LNCaP clone FGC (cell line): ENCODE measurements around the gene TMEM33.
"Not testable (repeated sequence)": the region's sequence is repeated elsewhere in the genome, so short reads cannot be mapped to it uniquely, and the experiment has no call there.

Experiments used
- DNase-seq: peaks from one replicate; pipeline ENCODE4 v3.0.0-alpha.2; 2011; ENCODE audit warnings: low read depth
- H3K4me3 ChIP-seq: 2 replicates; pipeline ENCODE4 v1.5.1; 2011; ENCODE audit warnings: mild to moderate bottlenecking, low read depth, low read length, control low read depth
- CTCF ChIP-seq: IDR thresholded peaks from 2 replicates; pipeline ENCODE4 v1.5.1; 2012; ENCODE audit warnings: mild to moderate bottlenecking; ENCODE audit not compliant: control insufficient read depth, insufficient read depth; ENCODE audit errors: extremely low read depth

The TMEM33 gene

GRCh38 chr4:41890085-41890484, 45.1 kb upstream of the TMEM33 start:
- no peak overlapping the region for H3K4me3 ChIP-seq
- TF ChIP-seq CTCF = no peak
- DNase-seq = no peak

GRCh38 chr4:41896648-41897047, 38.6 kb upstream of the TMEM33 start:
- DNase-seq = no peak
- no peak for TF ChIP-seq CTCF

GRCh38 chr4:41897698-41898097, 37.5 kb upstream of the TMEM33 start:
- no peak for DNase-seq
- no peak overlapping the region for H3K4me3 ChIP-seq
- TF ChIP-seq CTCF = no peak

More at GRCh38 chr4:41896648-41897047, 38.6 kb upstream of the TMEM33 start:
- H3K4me3 ChIP-seq = no peak overlapping the region

GRCh38 chr4:41909136-41909535, 26.1 kb upstream of the TMEM33 start:
- H3K4me3 ChIP-seq, DNase-seq: not testable (repeated sequence)

GRCh38 chr4:41912546-41912945, 22.7 kb upstream of the TMEM33 start:
- TF ChIP-seq CTCF = no peak
- DNase-seq = no peak
- H3K4me3 ChIP-seq = no peak overlapping the region

GRCh38 chr4:41913509-41913908, 21.7 kb upstream of the TMEM33 start:
- DNase-seq = no peak
- no peak for TF ChIP-seq CTCF
- no peak overlapping the region for H3K4me3 ChIP-seq

GRCh38 chr4:41918278-41918677, 17.0 kb upstream of the TMEM33 start:
- no peak for DNase-seq
- no peak for TF ChIP-seq CTCF

GRCh38 chr4:41920416-41920815, 14.8 kb upstream of the TMEM33 start:
- not testable (repeated sequence) for DNase-seq

More at GRCh38 chr4:41918278-41918677, 17.0 kb upstream of the TMEM33 start:
- H3K4me3 ChIP-seq = no peak overlapping the region

More at GRCh38 chr4:41920416-41920815, 14.8 kb upstream of the TMEM33 start:
- H3K4me3 ChIP-seq = not testable (repeated sequence)
